NAMALWA (cell line): Measurements from ENCODE around the gene TBC1D8.

Experiments used
- DNase-seq: peaks from one replicate; pipeline ENCODE4 v3.0.0-alpha.2; 2015; ENCODE audit warnings: low spot score

Gene TBC1D8

DNA sequence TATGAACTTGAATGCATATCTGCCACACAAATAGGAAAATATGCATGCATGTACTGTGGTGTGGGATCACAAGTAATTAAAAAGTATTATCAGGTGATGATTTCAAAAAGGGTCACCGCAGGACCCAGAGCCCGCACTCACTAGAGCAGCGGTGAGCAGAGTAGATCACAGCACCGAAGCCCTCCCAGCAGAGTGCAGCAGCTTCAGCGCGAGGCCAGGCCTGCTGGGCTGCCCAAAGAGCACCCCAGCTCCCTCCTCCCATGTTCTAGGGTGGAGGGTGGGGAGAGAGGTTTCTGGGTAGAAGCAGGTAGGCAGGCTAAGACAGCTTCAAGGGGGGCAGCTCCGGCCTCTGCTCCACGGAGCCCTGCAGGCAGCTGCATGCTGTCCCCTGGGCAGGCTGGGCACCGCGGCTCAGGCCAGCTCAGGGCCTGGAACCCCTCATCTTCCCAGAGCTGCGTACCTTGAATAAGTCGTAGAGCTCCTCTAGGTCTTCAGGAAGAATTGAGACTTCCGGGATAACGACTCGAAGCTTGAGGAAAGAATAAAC, 124.2 kb downstream of the TBC1D8 start:
- DNase-seq = no peak

DNA sequence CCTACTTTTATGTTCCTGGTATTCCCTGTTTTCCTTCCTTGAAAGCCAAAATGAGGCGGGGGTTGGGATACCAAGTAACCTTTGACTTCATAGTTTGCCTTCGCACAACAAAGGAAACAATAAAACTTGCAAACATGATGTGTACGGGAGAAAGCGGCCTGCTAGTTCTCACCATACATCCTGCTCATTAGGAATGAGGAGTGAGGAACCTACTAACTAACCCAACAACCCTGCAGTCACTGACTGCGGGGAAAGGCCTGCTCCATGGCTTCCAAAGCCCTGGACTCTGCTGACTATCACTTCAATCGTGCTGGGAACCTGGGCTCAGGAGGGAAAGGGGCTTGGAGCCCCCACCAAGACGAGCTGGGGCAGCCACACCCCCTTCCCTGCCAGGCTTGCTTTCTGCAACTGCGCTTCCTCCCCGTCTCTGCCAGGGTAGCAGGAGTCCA, 124.9 kb downstream of the TBC1D8 start:
- DNase-seq = no peak

GRCh38 chr2:101025561-101025960, 125.6 kb downstream of the TBC1D8 start:
- no peak for DNase-seq

DNA sequence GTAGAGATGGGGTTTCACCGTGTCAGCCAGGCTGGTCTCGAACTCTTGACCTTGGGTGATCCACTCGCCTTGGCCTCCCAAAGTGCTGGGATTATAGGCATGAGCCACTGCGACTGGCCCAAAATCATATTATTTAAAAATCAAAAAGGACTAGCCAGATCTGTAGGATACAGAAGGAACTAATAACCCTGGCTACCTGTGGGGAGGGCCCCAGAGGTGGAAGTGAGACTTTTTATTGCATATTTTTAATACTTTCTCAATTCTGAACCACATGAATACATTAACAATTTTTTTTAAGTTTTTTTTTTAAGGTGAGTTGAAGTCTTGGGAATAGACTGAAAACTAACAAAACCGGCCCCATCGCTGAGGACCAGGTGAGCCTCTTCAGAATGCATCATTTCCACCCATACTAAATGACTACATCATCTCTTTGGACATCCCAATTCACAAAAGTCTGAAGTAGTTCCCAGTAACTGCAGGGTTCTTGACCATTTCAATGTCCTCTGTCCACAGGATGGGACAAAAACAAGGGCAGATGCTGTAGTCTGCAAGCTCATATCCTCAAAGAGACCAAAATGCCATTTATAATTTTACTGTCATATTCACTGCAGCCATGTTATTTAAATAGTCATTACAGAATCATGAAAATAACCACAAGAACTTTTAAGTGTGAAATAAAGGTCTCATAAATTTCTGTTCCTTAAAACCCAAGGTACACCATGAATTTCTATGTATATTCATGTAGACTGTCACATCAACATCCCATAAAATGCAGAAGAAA, 127.7 kb downstream of the TBC1D8 start:
- DNase-seq = no peak

DNA sequence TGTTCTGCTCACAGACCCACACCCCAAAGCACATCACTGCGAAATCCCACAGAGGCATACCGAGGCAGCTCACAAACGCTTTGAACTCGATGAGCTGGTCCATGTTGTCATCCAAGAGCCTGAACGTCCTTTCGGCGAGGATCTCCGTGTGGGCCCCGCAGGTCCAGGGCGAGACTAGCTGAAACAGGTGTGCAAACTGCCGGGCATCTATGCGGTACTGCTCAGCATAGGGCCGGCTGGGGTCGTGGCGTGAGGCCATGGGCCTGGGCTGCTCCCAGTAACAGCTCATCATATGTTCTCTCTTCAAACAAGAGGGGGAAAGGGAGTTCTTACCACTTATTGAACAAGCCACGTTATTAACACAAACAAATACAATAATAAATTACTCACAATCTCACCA, 129.0 kb downstream of the TBC1D8 start:
- no peak for DNase-seq

- DNase-seq = no peak
Observed at GRCh38 chr2:101018934-101019333, 132.2 kb downstream of the TBC1D8 start.

DNA sequence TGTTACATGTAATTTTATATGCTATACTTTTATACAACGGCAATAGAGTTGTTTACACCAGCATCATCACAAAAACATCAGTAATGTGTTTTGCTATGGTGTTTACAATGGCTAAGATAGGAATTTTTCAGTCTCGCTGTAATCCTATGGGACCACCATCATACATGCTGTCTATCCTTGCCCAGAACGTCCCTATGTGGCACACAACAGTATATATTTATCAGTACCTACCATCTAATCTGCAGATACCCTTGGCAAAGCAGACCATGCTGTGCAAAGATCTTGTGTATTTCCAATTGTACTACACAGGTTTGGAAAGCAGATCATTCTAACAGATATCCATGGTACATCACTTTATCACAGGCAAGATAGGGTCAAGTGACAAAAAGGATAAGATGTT, 133.8 kb downstream of the TBC1D8 start:
- no peak for DNase-seq

DNA sequence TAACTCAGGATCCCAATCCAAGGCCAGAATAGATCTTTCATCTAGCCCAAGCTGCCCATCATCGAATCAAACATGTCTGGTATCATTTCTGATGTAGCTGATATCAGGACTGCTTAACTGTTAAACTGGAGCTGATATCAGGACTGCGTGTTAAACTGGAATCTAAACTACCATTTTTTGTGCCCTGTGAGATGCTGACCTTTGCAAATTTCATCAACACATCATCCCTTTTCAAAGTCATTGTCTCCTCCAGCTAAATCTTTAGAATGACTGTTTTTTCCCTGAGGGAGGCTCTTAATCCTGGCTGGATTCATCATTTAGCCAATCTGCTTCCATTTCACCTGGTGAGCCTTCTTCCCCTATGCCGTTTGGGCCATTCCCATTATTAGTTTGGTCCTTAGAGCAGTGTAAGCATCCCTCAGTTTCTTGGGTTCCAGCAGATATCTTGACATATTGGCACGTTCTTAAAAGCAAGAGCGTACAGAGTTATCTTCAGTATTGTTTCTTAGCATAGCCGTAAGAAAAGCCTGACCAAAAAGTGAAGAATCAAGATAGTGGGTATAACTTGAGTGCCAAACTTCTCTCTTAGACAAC, 136.8 kb downstream of the TBC1D8 start:
- no peak for DNase-seq

DNA sequence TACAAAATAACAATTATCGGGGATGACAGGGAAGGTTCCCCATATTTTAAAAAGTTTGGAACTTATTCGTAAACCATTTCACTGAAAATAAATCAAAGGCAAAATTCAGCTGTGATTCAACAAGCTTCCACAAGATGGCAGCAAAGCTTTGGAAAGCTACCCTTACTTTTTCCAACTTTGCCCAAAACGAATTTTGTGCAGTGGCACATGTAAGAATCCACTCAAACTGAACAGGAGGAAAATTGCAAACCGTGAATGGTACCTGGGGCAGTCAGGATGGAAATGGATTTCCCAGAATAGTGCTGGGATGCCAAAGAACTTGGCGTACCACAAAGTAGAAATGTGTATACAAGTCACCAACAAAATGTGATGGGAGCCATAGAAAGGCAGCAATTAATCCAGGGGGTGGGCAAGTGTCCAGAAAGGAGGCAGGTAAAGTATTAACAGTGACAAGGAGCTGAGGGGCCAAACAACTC, 138.4 kb downstream of the TBC1D8 start:
- DNase-seq = peak; percentile 53

GRCh38 chr2:101012054-101012705, 139.0 kb downstream of the TBC1D8 start:
- DNase-seq = no peak

GRCh38 chr2:101011152-101011551, 140.0 kb downstream of the TBC1D8 start:
- no peak for DNase-seq

GRCh38 chr2:101007415-101008345, 143.5 kb downstream of the TBC1D8 start:
- no peak for DNase-seq

DNA sequence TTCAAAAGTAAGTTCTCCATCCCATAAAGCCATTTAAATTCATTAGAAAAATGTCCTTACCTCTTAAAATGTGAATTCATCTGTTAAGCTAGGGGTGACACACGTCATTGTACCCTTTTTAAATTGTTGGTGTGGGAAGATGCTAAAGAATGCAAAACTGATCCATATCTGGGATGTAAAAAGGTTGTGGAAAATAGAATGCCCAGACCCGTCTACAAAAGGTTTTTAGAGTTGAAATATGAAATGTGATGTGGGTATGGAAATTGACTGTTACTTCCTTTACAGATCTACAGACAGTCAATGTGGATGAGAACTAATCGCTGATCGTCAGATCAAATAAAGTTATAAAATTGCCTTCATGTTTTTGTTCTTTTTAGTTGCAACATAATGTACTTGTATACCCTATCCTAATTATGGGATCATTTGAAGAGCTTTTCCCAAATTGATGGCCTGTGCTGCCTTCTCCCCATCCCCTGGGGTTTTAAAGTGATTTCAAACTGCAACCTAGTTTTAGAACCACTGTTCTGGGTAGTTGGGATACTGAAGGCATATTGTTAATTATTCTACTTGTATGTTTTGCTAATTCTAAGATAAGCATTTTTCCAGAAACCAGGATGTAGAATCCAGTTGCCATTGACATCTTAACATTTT, 145.0 kb downstream of the TBC1D8 start:
- no peak for DNase-seq

DNA sequence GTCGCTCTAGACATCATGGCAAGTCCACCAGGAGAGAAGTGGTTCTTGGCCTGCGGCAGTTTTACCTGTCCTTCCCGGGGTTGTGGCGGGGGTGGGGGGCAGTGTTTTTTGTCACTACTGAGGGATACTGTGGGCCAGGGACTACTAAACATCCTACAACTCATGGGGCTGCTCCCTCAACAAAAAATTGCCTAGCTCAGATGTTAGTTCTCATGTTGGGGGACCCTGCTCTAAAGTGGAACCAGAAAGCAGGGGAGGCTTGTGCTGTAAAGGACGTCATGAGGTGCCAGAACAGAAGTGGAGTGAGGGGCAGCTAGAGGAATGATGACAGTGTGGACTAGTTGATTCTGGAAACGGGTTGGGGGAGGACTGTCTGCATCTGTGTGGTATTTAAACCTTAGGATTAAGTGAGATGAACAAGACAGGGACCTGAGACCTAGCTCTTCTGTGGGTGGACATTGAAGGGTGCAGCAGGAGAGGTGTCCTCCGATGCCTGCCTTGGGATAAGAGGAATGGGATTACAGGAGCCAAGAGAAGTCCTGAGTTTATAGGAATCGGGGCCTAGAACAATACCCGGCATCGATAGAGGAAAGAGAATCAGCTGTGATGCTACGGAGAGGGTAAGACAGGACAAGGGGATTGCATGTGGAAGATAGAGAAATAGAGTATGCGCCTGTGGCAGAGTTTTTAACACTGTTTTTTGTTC, 146.4 kb downstream of the TBC1D8 start:
- DNase-seq = no peak

DNA sequence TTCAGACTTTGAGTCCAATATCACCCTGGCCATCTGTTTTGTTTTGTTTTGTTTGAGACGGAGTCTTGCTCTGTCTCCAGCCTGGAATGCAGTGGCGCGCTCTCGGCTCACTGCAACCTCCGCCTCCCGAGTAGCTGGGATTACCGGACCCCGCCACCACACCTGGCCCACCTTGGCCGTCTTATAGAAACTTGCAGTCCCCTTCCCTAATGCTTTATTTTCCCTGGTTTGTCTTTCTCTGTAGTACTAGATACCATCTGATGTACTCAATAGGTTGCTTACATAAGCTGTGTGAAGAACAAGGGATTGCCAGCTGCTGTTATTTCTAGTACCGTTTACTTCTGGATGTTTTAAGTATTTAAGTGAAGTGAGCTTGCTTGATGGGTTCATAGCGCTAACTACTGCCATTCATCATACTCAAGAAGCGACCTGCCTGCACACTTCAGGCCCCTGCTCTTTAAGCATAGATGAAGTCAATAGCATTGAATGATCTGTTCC, 147.9 kb downstream of the TBC1D8 start:
- DNase-seq = no peak

- no peak for DNase-seq
Observed at GRCh38 chr2:101002562-101003277, 148.5 kb downstream of the TBC1D8 start.

GRCh38 chr2:101001691-101002561, 149.3 kb downstream of the TBC1D8 start, which contains the start of gene RPL31:
TSS of gene RPL31 (plus strand) at chr2:101002289. CDS start at chr2:101002702, 413 bp downstream.
- peak; percentile 95 for DNase-seq

DNA sequence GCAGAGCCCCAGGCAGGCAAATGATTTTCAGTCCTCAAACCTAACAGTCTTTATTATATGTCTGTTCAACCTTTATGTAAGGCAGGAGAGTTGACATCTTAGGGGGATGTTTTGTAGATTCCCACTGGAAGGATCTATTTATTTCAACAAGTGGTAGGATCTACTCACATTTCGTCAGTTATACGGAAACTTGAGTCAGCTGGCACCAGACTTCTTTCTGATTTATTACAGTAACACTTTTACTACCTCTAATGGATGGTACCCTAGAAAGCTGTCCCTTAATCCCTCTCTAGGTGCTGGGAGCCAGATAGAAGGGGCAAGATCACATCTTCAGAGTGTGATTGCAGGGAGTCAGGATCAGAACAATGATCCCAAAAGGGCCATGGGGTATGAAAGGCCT, 151.2 kb downstream of the TBC1D8 start:
- no peak for DNase-seq

GRCh38 chr2:100998235-100998573, 153.0 kb downstream of the TBC1D8 start:
- no peak for DNase-seq
